Activated naive CD4-positive, alpha-beta T cell treated with anti-CD3 and anti-CD28 coated beads, Interleukin-2, amount 10 ng/mL, durations not matched to agents 5 hours and 36 hours (primary cell): ENCODE results near the gene ATP13A3. TPM values are rescaled to one million over a fixed set of nuclear protein-coding genes. Genes with fewer than 3 reads are reported as not detected.

Experiments
- total RNA-seq, 2 experiments: library from RNA; stranded (reverse); gene quantifications; one replicate each; pipeline ENCODE4 v1.2.3, GENCODE V29; 2021

The ATP13A3 gene
- 10 to 100 TPM; 74.2 to 80.2 TPM for total RNA-seq

GRCh38 chr3:194486540-194487288 is at the start of gene ATP13A3:
ATP13A3 (minus strand) TSS chr3:194487002; CDS start chr3:194462190, 24,812 bp downstream.

GRCh38 chr3:194399166-194399565 is 87.6 kb downstream of the ATP13A3 start, which contains the start of gene GP5:
GP5 (minus strand) TSS chr3:194399266; CDS start chr3:194398282, 984 bp downstream.

GRCh38 chr3:194369522-194370279 is 117.1 kb downstream of the ATP13A3 start, which contains the start of gene LRRC15:
LRRC15 (minus strand) TSS chr3:194369743; CDS start chr3:194361043, 8,700 bp downstream.

Other genes with a start within 250 kb of the ATP13A3 start
- gene CPN2, start 135.7 kb downstream of the ATP13A3 start, total RNA-seq, result not detected
- not detected for gene LRRC15, start 117.3 kb downstream of the ATP13A3 start, total RNA-seq
- gene GP5, start 87.7 kb downstream of the ATP13A3 start, total RNA-seq, result 1 to 10 TPM; 4.9 to 5.2 TPM
- 1 to 10 TPM; 3.1 to 3.4 TPM for gene TMEM44, start 146.4 kb upstream of the ATP13A3 start, total RNA-seq
- 10 to 100 TPM; 29.2 to 33.3 TPM for gene LSG1, start 185.2 kb upstream of the ATP13A3 start, total RNA-seq
- gene FAM43A, start 198.9 kb upstream of the ATP13A3 start, total RNA-seq, result 1 to 10 TPM; 2.0 to 2.1 TPM